GM18867 (cell line): ENCODE results near the gene ALCAM.

Experiments used
- ATAC-seq: cut with Tn5 transposase; IDR thresholded peaks from one replicate; pipeline ENCODE4 v1.9.1; 2021; ENCODE audit warnings: mild to moderate bottlenecking, moderate library complexity; ENCODE audit not compliant: unreplicated experiment

ALCAM gene

GRCh38 chr3:105423397-105423796, 56.7 kb downstream of the ALCAM start:
- no peak for ATAC-seq

GRCh38 chr3:105424412-105425152, 57.9 kb downstream of the ALCAM start:
- ATAC-seq: peak; percentile 50

- peak; percentile 10 for ATAC-seq
Measured at GRCh38 chr3:105425153-105425502, 58.4 kb downstream of the ALCAM start.

GRCh38 chr3:105427332-105427731, 60.6 kb downstream of the ALCAM start:
- no peak for ATAC-seq

GRCh38 chr3:105429034-105429762, 62.5 kb downstream of the ALCAM start:
- ATAC-seq: no peak

GRCh38 chr3:105430455-105430854, 63.7 kb downstream of the ALCAM start:
- ATAC-seq: no peak

GRCh38 chr3:105431200-105431599, 64.5 kb downstream of the ALCAM start:
- no peak for ATAC-seq

- no peak for ATAC-seq
Measured at GRCh38 chr3:105435277-105435676, 68.6 kb downstream of the ALCAM start.

- ATAC-seq: no peak
Measured at GRCh38 chr3:105436687-105437086, 70.0 kb downstream of the ALCAM start.

GRCh38 chr3:105440113-105440512, 73.4 kb downstream of the ALCAM start:
- ATAC-seq: no peak

GRCh38 chr3:105444725-105445124, 78.0 kb downstream of the ALCAM start:
- ATAC-seq: no peak

- ATAC-seq: no peak
Measured at GRCh38 chr3:105448338-105448982, 81.8 kb downstream of the ALCAM start.

GRCh38 chr3:105449414-105449813, 82.7 kb downstream of the ALCAM start:
- no peak for ATAC-seq

- ATAC-seq: no peak
Measured at GRCh38 chr3:105456017-105456416, 89.3 kb downstream of the ALCAM start.

GRCh38 chr3:105458518-105459215, 92.0 kb downstream of the ALCAM start:
- ATAC-seq: no peak

- ATAC-seq: no peak
Measured at GRCh38 chr3:105459566-105460290, 93.0 kb downstream of the ALCAM start.

- no peak for ATAC-seq
Measured at GRCh38 chr3:105463620-105464019, 96.9 kb downstream of the ALCAM start.

- no peak for ATAC-seq
Measured at GRCh38 chr3:105465251-105465853, 98.6 kb downstream of the ALCAM start.

- ATAC-seq: no peak
Measured at GRCh38 chr3:105466072-105466471, 99.4 kb downstream of the ALCAM start.
